ENCODE results near the gene VRK3.

DNA sequence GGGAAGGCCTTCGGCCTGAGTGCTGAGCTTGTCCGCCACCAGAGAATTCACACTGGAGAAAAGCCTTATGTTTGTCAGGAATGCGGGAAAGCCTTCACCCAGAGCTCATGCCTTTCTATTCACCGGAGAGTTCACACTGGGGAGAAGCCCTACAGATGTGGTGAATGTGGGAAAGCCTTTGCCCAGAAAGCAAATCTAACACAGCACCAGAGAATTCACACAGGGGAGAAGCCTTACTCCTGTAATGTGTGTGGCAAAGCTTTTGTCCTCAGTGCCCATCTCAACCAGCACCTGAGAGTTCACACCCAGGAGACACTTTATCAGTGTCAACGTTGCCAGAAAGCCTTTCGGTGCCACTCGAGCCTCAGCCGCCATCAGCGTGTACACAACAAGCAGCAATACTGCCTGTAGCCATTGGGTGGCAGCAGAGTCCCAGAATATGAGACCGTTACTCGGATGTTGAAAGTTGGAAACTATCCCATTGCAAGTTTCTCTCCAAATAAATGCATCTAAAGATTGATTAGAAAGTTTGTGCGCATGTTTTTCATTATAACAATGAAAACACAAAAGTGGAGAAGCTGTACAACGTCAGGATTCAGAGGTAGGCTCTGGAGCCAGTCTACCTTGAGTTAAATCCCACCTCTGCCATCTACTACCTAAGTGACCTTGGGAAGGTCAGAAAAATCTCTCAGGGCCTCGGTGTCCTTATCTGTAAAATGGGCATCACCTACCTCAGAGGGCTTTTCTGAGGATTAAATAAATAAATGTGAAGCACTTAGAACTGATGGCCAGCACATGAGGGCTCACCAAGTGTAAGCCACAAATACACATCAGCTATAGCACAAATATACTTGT lies 21.7 kb upstream of the VRK3 start:
- peak; percentile 84 for TF ChIP-seq CTCF (conservative IDR thresholded peaks at IDR 0.05; ENCODE audit: low read length)
- no peak for TF ChIP-seq EZH2phosphoT487 (IDR thresholded peaks at IDR 0.05; ENCODE audit: borderline replicate concordance)
